Liver (tissue), 9 donors: Measurements from ENCODE around the gene TENT5C. TPM values are rescaled to one million over a fixed set of nuclear protein-coding genes. Genes with fewer than 3 reads are reported as not detected.

ENCODE experiments used
- DNase-seq: peaks from one replicate; pipeline ENCODE4 v3.0.0-alpha.2; 2017; ENCODE audit warnings: low spot score
- H3K27ac ChIP-seq, 2 donors: one replicate each; pipeline ENCODE4 v1.7.0; 2013; ENCODE audit warnings: inconsistent platforms in 2 of 2, low read length in 2 of 2, control low read depth in 1 of 2, low read depth in 1 of 2, mild to moderate bottlenecking in 1 of 2
- H3K27me3 ChIP-seq, 4 donors: one replicate each; pipeline versions ENCODE4 v1.6.1 to v1.7.0; 2013; ENCODE audit warnings: low read length in 3 of 4, inconsistent platforms in 1 of 4, mild to moderate bottlenecking in 1 of 4, moderate library complexity in 1 of 4; ENCODE audit not compliant: control insufficient read depth in 4 of 4, insufficient read depth in 4 of 4
- H3K36me3 ChIP-seq, 4 donors: one replicate each; pipeline versions ENCODE4 v1.6.1 to v1.7.0; 2013; ENCODE audit warnings: low read length in 3 of 4, mild to moderate bottlenecking in 3 of 4, low read depth in 1 of 4, moderate library complexity in 1 of 4; ENCODE audit not compliant: control insufficient read depth in 4 of 4, insufficient read depth in 3 of 4
- H3K4me1 ChIP-seq, 4 donors: one replicate each; pipeline versions ENCODE4 v1.6.1 to v1.7.0; 2013; ENCODE audit warnings: low read length in 3 of 4, mild to moderate bottlenecking in 3 of 4, moderate library complexity in 1 of 4; ENCODE audit not compliant: control insufficient read depth in 4 of 4, insufficient read depth in 4 of 4
- H3K4me3 ChIP-seq, 3 donors: one replicate each; pipeline versions ENCODE4 v1.6.1 to v1.7.0; 2013; ENCODE audit warnings: low read length in 3 of 3, control low read depth in 1 of 3, low read depth in 1 of 3, mild to moderate bottlenecking in 1 of 3
- H3K9ac ChIP-seq, 2 donors: one replicate each; pipeline ENCODE4 v1.7.0; 2013; ENCODE audit warnings: low read length in 2 of 2, mild to moderate bottlenecking in 2 of 2, moderate library complexity in 2 of 2, control low read depth in 1 of 2, low read depth in 1 of 2
- H3K9me3 ChIP-seq, 4 donors: one replicate each; pipeline versions ENCODE4 v1.6.1 to v1.7.0; 2013; ENCODE audit warnings: low read length in 3 of 4; ENCODE audit not compliant: control insufficient read depth in 4 of 4
- EGR1 ChIP-seq, 2 donors: IDR thresholded peaks; 2 replicates each; pipeline ENCODE4 v1.6.1; 2016 to 2018; ENCODE audit warnings: antibody characterized with exemption in 2 of 2, low read depth in 2 of 2
- FOXA1 ChIP-seq: IDR thresholded peaks from 2 replicates; pipeline ENCODE4 v1.6.1; 2016; ENCODE audit warnings: antibody characterized with exemption
- FOXA2 ChIP-seq: IDR thresholded peaks from 2 replicates; pipeline ENCODE4 v1.6.1; 2016; ENCODE audit warnings: antibody characterized with exemption
- HNF4A ChIP-seq, 2 donors: conservative IDR thresholded peaks; 2 replicates each; pipeline ENCODE4 v1.6.1; 2016; ENCODE audit warnings: antibody characterized with exemption in 2 of 2, mild to moderate bottlenecking in 2 of 2
- JUND ChIP-seq, 2 donors: IDR thresholded peaks; 2 replicates each; pipeline ENCODE4 v1.6.1; 2016; ENCODE audit warnings: antibody characterized with exemption in 2 of 2
- NR2F2 ChIP-seq: IDR thresholded peaks from 2 replicates; pipeline ENCODE4 v1.6.1; 2016; ENCODE audit warnings: antibody characterized with exemption
- RAD21 ChIP-seq, 2 donors: IDR thresholded peaks; 2 replicates each; pipeline ENCODE4 v1.6.1; 2016; ENCODE audit warnings: antibody characterized with exemption in 2 of 2, mild to moderate bottlenecking in 2 of 2
- REST ChIP-seq: IDR thresholded peaks from 2 replicates; pipeline ENCODE4 v1.6.1; 2016; ENCODE audit warnings: antibody characterized with exemption, mild to moderate bottlenecking
- RXRA ChIP-seq, 2 donors: IDR thresholded peaks; 2 replicates each; pipeline ENCODE4 v1.6.1; 2017 to 2018; ENCODE audit warnings: antibody characterized with exemption in 2 of 2, mild to moderate bottlenecking in 1 of 2
- TAF1 ChIP-seq: conservative IDR thresholded peaks from 2 replicates; pipeline ENCODE4 v1.6.1; 2016; ENCODE audit warnings: antibody characterized with exemption, mild to moderate bottlenecking
- YY1 ChIP-seq: IDR thresholded peaks from 2 replicates; pipeline ENCODE4 v1.6.1; 2016; ENCODE audit warnings: antibody characterized with exemption, mild to moderate bottlenecking
- WGBS: extraction: QIAGEN DNeasy Blood & Tissue Kit; methylation state at CpG from one replicate; pipeline ENCODE4 v1.1.7; 2013; 5-methylcytosine and 5-hydroxymethylcytosine counted together
- polyA plus RNA-seq, 2 donors: library from polyadenylated mRNA; stranded (reverse) in 1 of 2; unstranded in 1 of 2; fragments of 200-250 nt in 1 of 2; fragments of >200 nt in 1 of 2; fragmentation: Nextera tagmentation in 1 of 2; extraction: Ambion mirVana in 1 of 2; gene quantifications; one replicate each; pipeline versions ENCODE4 v1.2.1 to v1.2.3, GENCODE V29; 2013 to 2015
- total RNA-seq, 2 donors: library from RNA; depleted of rRNA; stranded (reverse); fragments of >200 nt; gene quantifications; one replicate each; pipeline ENCODE4 v1.2.3, GENCODE V29; 2014
- TF ChIP-seq, protein P1 (sequence below): IDR thresholded peaks from 2 replicates; pipeline ENCODE4 v1.6.1; 2016; ENCODE audit warnings: antibody characterized with exemption
- TF ChIP-seq, protein P2 (sequence below): IDR thresholded peaks from 2 replicates; pipeline ENCODE4 v1.6.1; 2016; ENCODE audit warnings: antibody characterized with exemption
- donor health status: healthy.
- donor health status: healthy.
- donor health status: healthy.
- donor health status: healthy.
- donor health status: healthy.

TENT5C gene
- total and polyA plus RNA-seq, 4 donors = 1.1 to 200 (median 4.8) TPM

- TF ChIP-seq HNF4A (conservative IDR thresholded peaks at IDR 0.05) (no peak), YY1 (no peak), RAD21 (IDR thresholded peaks at IDR 0.05) (no peak), FOXA2 (no peak), FOXA1 (no peak), TAF1 (no peak), EGR1 (IDR thresholded peaks at IDR 0.05; ENCODE audit: low read depth in 2 of 2) (no peak), REST (no peak), RXRA (IDR thresholded peaks at IDR 0.05) (no peak), JUND (IDR thresholded peaks at IDR 0.05) (no peak), NR2F2 (no peak)
- TF ChIP-seq, protein P1, sequence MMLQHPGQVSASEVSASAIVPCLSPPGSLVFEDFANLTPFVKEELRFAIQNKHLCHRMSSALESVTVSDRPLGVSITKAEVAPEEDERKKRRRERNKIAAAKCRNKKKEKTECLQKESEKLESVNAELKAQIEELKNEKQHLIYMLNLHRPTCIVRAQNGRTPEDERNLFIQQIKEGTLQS = no peak
- TF ChIP-seq, protein P2, sequence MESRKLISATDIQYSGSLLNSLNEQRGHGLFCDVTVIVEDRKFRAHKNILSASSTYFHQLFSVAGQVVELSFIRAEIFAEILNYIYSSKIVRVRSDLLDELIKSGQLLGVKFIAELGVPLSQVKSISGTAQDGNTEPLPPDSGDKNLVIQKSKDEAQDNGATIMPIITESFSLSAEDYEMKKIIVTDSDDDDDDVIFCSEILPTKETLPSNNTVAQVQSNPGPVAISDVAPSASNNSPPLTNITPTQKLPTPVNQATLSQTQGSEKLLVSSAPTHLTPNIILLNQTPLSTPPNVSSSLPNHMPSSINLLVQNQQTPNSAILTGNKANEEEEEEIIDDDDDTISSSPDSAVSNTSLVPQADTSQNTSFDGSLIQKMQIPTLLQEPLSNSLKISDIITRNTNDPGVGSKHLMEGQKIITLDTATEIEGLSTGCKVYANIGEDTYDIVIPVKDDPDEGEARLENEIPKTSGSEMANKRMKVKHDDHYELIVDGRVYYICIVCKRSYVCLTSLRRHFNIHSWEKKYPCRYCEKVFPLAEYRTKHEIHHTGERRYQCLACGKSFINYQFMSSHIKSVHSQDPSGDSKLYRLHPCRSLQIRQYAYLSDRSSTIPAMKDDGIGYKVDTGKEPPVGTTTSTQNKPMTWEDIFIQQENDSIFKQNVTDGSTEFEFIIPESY = no peak
- no peak for DNase-seq
These were observed 70.8 kb downstream of the TENT5C start for GRCh38 chr1:117676615-117677130.

More at GRCh38 chr1:117676615-117677130, 70.8 kb downstream of the TENT5C start:
- Histone ChIP-seq H3K27me3 (no peaks in the 10 kb centered on the region), H3K4me1 (no peaks in the 10 kb centered on the region), H3K27ac (no peak overlapping the region), H3K4me3 (no peak overlapping the region), H3K9ac (no peak overlapping the region), H3K9me3 (no peaks in the 10 kb centered on the region), H3K36me3 (no peaks in the 10 kb centered on the region)
- WGBS = 80% methylated on average over 7 of the region's 7 CpGs

Other genes with a start within 250 kb of the TENT5C start
- 10 to 100 TPM; 27.0 to 58.7 TPM for gene MAN1A2, start 238.6 kb upstream of the TENT5C start, total RNA-seq
- 10 to 100 TPM; 10.9 to 23.1 TPM for gene MAN1A2, start 238.6 kb upstream of the TENT5C start, polyA plus RNA-seq